Measurements from ENCODE around the gene HLA-A.

DNA sequence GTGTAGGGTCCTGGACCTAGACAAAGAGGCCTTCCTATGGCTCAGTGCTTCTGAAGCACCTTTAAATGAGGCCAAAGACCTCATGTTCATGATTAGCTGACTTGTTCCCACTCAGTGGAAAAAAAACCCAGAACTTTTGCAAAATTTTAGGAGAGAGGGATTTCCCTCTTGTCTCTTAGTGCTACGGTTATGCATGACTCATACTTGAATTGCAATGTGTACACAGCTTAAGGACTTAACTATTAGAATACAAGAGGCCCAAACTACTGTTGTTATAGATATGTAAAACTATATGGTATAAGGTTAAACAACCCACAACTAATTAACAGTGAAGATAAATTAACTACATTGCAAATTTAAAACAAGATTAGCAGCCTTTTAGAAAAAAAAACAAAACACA lies 32.3 kb upstream of the HLA-A start:
- TF ChIP-seq, protein P1, sequence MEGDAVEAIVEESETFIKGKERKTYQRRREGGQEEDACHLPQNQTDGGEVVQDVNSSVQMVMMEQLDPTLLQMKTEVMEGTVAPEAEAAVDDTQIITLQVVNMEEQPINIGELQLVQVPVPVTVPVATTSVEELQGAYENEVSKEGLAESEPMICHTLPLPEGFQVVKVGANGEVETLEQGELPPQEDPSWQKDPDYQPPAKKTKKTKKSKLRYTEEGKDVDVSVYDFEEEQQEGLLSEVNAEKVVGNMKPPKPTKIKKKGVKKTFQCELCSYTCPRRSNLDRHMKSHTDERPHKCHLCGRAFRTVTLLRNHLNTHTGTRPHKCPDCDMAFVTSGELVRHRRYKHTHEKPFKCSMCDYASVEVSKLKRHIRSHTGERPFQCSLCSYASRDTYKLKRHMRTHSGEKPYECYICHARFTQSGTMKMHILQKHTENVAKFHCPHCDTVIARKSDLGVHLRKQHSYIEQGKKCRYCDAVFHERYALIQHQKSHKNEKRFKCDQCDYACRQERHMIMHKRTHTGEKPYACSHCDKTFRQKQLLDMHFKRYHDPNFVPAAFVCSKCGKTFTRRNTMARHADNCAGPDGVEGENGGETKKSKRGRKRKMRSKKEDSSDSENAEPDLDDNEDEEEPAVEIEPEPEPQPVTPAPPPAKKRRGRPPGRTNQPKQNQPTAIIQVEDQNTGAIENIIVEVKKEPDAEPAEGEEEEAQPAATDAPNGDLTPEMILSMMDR (optimal IDR thresholded peaks at IDR 0.05 in 1 of 3, IDR thresholded peaks at IDR 0.05 in 1 of 3, conservative IDR thresholded peaks at IDR 0.05 in 1 of 3; ENCODE audit: extremely low read depth in 1 of 3, insufficient read depth in 2 of 3, low read length in 3 of 3): no peak
- TF ChIP-seq EZH2 (IDR thresholded peaks at IDR 0.05; ENCODE audit: low read length): no peak

Data from keratinocyte (primary cell).